Ascending aorta (tissue), 2 donors: ENCODE measurements around the gene DENND5B. TPM values are rescaled to one million over a fixed set of nuclear protein-coding genes. Genes with fewer than 3 reads are reported as not detected.
"Not testable (repeated sequence)": the region's sequence is repeated elsewhere in the genome, so short reads cannot be mapped to it uniquely, and the experiment has no call there.

Source experiments
- DNase-seq, 2 donors: peaks; one replicate each; pipeline ENCODE4 v3.0.0-alpha.2; 2019; ENCODE audit warnings: low spot score in 2 of 2
- H3K27ac ChIP-seq, 2 donors: fragments of 200-600 bp; sonication (generic); one replicate each; pipeline ENCODE4 v1.5.1; 2016 to 2017; ENCODE audit warnings: mild to moderate bottlenecking in 1 of 2
- H3K27me3 ChIP-seq: fragments of 200-600 bp; sonication (generic); one replicate; pipeline ENCODE4 v1.5.1; 2017
- H3K36me3 ChIP-seq, 2 donors: fragments of 200-600 bp; sonication (generic); one replicate each; pipeline ENCODE4 v1.5.1; 2016
- H3K4me1 ChIP-seq, 2 donors: fragments of 200-600 bp; sonication (generic); one replicate each; pipeline ENCODE4 v1.5.1; 2016 to 2017; ENCODE audit warnings: mild to moderate bottlenecking in 1 of 2
- H3K4me3 ChIP-seq, 2 donors: fragments of 200-600 bp; sonication (generic); one replicate each; pipeline ENCODE4 v1.5.1; 2016 to 2017; ENCODE audit warnings: mild to moderate bottlenecking in 1 of 2
- H3K9me3 ChIP-seq, 2 donors: fragments of 200-600 bp; sonication (generic); one replicate each; pipeline ENCODE4 v1.5.1; 2016
- intact Hi-C: fragments of 100-400 bp; cut with DNase I; formaldehyde crosslinking; loops from one replicate; pipeline ENCODE4 v1.15.1; 2023
- total RNA-seq: library from RNA; depleted of rRNA; stranded (reverse); fragments of >200 nt; gene quantifications from one replicate; pipeline ENCODE4 v1.1.0, GENCODE V29; 2016
- TF ChIP-seq, protein P1 (sequence below), 3 experiments: fragments of 200-600 bp in 2 of 3; fragments of 450-650 bp in 1 of 3; sonication (generic) in 2 of 3; IDR thresholded peaks; one replicate each; pipeline ENCODE4 v1.5.1; 2016 to 2019; ENCODE audit warnings: antibody characterized with exemption in 3 of 3, mild to moderate bottlenecking in 1 of 3, moderate library complexity in 1 of 3

DENND5B gene
- total RNA-seq, 1 donor from 2014 or later: 4.7 TPM

DNA sequence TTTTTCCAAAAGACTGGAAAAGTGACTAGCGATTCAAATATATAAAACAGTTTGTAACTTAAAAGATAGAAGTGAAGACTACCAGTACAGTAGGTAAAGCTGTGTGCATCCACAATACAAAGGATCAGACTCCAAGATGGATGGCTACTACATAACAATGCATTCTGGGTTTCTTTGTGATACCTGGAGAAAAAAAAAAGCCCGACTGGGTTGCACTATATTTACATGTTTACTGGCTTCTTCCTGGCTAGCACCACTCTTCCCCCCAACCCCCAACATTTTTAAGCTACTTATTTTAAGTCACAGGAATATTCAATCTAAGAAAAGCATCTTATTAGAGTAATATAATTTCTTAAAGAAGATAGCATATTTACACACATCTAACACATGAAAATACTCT lies 203.9 kb downstream of the DENND5B start:
- Histone ChIP-seq H3K27ac (no peak overlapping the region), H3K4me3 (no peak overlapping the region), H3K36me3 (peaks cover 8 to 57% of the 10 kb centered on the region in 2 donors), H3K9me3 (no peaks in the 10 kb centered on the region), H3K27me3 (no peaks in the 10 kb centered on the region), H3K4me1 (no peaks in the 10 kb centered on the region)
- intact Hi-C loops: no loop called here
- no peak for DNase-seq
- TF ChIP-seq, protein P1, sequence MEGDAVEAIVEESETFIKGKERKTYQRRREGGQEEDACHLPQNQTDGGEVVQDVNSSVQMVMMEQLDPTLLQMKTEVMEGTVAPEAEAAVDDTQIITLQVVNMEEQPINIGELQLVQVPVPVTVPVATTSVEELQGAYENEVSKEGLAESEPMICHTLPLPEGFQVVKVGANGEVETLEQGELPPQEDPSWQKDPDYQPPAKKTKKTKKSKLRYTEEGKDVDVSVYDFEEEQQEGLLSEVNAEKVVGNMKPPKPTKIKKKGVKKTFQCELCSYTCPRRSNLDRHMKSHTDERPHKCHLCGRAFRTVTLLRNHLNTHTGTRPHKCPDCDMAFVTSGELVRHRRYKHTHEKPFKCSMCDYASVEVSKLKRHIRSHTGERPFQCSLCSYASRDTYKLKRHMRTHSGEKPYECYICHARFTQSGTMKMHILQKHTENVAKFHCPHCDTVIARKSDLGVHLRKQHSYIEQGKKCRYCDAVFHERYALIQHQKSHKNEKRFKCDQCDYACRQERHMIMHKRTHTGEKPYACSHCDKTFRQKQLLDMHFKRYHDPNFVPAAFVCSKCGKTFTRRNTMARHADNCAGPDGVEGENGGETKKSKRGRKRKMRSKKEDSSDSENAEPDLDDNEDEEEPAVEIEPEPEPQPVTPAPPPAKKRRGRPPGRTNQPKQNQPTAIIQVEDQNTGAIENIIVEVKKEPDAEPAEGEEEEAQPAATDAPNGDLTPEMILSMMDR (IDR thresholded peaks at IDR 0.05): no peak

DNA sequence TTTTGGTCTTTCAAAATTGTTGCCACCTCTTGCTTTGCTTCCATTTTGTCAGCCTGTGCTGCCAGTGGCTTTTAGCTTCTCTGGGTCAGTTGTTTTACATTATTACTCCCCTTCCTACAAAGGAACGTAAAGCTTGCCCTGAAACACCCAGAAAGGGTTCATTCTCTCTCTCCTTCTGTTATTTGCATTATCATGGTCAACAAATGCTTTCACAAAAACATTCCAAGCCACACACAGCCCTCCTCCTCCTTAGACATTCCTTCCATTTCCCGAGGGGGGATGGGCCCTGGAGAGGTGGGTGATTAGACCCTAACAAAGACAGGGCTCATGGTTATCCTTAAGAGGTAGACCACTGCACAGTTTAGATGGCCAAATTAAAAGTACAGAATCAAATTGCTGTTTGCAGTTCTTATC lies 204.6 kb downstream of the DENND5B start:
- Histone ChIP-seq H3K9me3 (no peaks in the 10 kb centered on the region), H3K4me3 (no peak overlapping the region), H3K36me3 (peaks cover 7 to 51% of the 10 kb centered on the region in 2 donors), H3K4me1 (no peaks in the 10 kb centered on the region), H3K27ac (no peak overlapping the region), H3K27me3 (no peaks in the 10 kb centered on the region)
- TF ChIP-seq, protein P1 (IDR thresholded peaks at IDR 0.05): no peak
- intact Hi-C loops: no loop called here
- peak in 1 of 2 donors; percentile 27 for DNase-seq

DNA sequence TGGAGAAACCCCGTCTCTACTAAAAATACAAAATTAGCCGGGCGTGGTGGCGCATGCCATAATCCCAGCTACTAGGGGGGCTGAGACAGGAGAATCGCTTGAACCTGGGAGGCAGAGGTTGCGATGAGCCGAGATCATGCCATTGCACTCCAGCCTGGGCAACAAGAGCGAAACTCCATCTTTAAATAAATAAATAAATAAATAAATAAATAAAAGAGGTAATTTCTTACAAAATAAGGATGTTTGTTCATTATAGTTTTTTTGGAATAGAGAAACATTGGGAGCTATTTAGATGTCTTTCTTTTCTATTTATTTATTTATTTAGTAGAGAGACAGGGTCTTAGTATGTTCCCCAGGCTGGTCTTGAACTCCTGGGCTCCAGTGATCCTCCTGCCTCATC lies 213.7 kb downstream of the DENND5B start:
- intact Hi-C loops, DNase-seq, H3K36me3 ChIP-seq, H3K9me3 ChIP-seq, H3K4me1 ChIP-seq, H3K4me3 ChIP-seq, H3K27ac ChIP-seq, H3K27me3 ChIP-seq: not testable (repeated sequence)

DNA sequence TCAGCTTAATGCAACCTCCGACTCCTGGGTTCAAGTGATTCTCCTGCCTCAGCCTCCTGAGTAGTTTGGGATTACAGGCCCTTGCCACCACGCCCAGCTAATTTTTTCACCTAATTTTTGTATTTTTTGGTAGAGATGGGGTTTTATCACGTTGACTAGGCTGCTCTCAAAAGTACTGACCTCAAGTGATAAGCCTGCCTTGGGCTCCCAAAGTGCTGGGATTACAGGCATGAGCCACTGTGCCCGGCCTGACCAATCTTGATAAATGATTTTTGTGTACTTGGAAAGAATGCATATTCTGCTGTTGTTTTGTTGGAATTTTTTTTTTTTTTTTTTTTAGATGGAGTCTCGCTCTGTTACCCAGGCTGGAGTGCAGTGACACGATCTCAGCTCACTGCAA lies 215.5 kb downstream of the DENND5B start:
- intact Hi-C loops, H3K27ac ChIP-seq, H3K36me3 ChIP-seq, H3K4me3 ChIP-seq, H3K9me3 ChIP-seq, H3K27me3 ChIP-seq, H3K4me1 ChIP-seq: not testable (repeated sequence)
- peak in 1 of 2 donors; percentile 21 for DNase-seq

DNA sequence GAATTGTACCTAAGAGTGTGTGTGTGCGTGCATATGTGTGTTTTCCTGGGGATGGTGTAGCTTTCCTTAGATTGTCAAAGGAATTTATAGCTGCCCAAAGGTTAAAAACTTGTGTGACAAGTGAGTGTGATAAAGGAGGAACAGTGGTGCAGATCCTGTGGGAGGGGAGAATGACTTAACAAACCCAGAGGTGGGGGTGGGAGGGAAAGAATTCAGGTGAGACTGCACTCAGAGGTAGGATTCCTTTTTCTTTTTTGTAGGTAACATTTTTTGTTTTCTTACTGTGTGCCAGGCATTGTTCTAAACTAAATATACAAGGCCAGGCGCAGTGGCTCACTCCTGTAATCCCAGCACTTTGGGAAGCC lies 219.7 kb downstream of the DENND5B start:
- Histone ChIP-seq H3K27me3 (no peaks in the 10 kb centered on the region), H3K27ac (no peak overlapping the region), H3K4me1 (peaks cover 0 to 7% of the 10 kb centered on the region in 2 donors), H3K9me3 (no peaks in the 10 kb centered on the region), H3K4me3 (no peak overlapping the region), H3K36me3 (no peaks in the 10 kb centered on the region)
- TF ChIP-seq, protein P1 (IDR thresholded peaks at IDR 0.05): no peak
- no peak for DNase-seq
- intact Hi-C loops: loop anchor here (2.0 kb wide), 1 partner anchor 44 kb away; the partner anchor contains the start of gene SINHCAF

DNA sequence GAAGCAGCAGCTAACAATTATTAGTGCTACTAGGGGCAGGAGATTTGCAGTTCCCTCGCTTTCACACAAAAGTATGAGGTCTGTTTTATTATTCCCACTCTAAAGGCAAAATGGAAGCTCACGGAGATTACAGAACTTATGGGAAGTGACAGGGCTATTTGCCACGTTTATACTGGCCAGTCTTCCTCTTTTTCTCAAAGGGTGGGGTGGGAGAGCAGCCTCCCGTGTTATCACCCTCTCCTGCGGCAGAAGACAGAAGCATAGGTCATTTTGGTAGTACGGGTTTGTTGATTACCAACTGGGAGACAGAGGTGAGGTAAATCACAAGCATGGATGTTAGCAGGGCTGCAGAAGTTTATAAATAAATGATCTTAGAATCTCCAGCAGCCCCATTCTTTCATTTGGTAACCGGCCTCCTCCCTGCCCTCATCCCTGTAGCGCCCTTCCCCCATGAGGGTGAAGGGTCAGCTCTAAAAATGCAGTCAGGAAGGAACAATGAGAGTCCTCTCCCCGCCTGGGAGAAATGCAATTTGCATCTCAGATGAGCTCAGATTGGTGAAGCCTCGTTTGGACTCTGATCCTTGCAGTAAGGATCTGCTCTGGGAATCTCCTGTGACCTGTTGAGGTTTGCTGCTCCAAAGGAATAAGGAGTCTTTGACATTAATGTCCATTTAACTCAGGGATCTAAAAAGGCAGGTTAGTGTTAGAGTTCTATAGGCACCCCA lies 220.2 kb downstream of the DENND5B start:
- intact Hi-C loops: loop anchor here (2.0 kb wide), 1 partner anchor 44 kb away; the partner anchor contains the start of gene SINHCAF
- Histone ChIP-seq H3K27ac (peak overlapping the region in 1 of 2 donors; percentile 33), H3K9me3 (no peaks in the 10 kb centered on the region), H3K36me3 (no peaks in the 10 kb centered on the region), H3K27me3 (no peaks in the 10 kb centered on the region), H3K4me3 (peak overlapping the region; percentile 42 to 46), H3K4me1 (peaks cover 0 to 7% of the 10 kb centered on the region in 2 donors)
- TF ChIP-seq, protein P1 (IDR thresholded peaks at IDR 0.05): no peak
- peak in 1 of 2 donors; percentile 51 for DNase-seq
